ENCODE results near the gene ALPK3. TPM values are rescaled to one million over a fixed set of nuclear protein-coding genes. Genes with fewer than 3 reads are reported as not detected.

The ALPK3 gene
- polyA plus RNA-seq, 3 donors from 2014 or later, result not detected

- H3K36me3 Mint-ChIP-seq, result peaks cover 0 to 7% (median 0%) of the 10 kb centered on the region in 3 donors
- H3K27me3 Mint-ChIP-seq (ENCODE audit: low read depth in 3 of 3), result peaks cover 0 to 2% (median 0%) of the 10 kb centered on the region in 3 donors
- H3K9me3 Mint-ChIP-seq, result no peaks in the 10 kb centered on the region
- no peak overlapping the region for H3K4me3 Mint-ChIP-seq
- H3K4me1 Mint-ChIP-seq, result no peaks in the 10 kb centered on the region
- no peak for DNase-seq
- no peak overlapping the region for H3K27ac Mint-ChIP-seq
These were observed 38.6 kb downstream of the ALPK3 start for GRCh38 chr15:84855765-84856164.

- no peak for DNase-seq
- H3K27ac Mint-ChIP-seq, result no peak overlapping the region
- H3K4me1 Mint-ChIP-seq, result no peaks in the 10 kb centered on the region
- H3K4me3 Mint-ChIP-seq, result no peak overlapping the region
- H3K36me3 Mint-ChIP-seq, result peaks cover 0 to 7% (median 0%) of the 10 kb centered on the region in 3 donors
- H3K27me3 Mint-ChIP-seq (ENCODE audit: low read depth in 3 of 3), result peaks cover 0 to 2% (median 0%) of the 10 kb centered on the region in 3 donors
- H3K9me3 Mint-ChIP-seq, result no peaks in the 10 kb centered on the region
These were observed 39.7 kb downstream of the ALPK3 start for GRCh38 chr15:84856731-84857417.

- Mint-ChIP-seq H3K9me3 (no peaks in the 10 kb centered on the region), H3K27ac (no peak overlapping the region), H3K27me3 (ENCODE audit: low read depth in 3 of 3) (peaks cover 0 to 2% (median 0%) of the 10 kb centered on the region in 3 donors), H3K36me3 (peaks cover 0 to 7% (median 0%) of the 10 kb centered on the region in 3 donors), H3K4me1 (no peaks in the 10 kb centered on the region), H3K4me3 (no peak overlapping the region)
- no peak for DNase-seq
These were observed 40.4 kb downstream of the ALPK3 start for GRCh38 chr15:84857418-84858004.

- Mint-ChIP-seq H3K4me1 (no peaks in the 10 kb centered on the region), H3K36me3 (peaks cover 0 to 7% (median 0%) of the 10 kb centered on the region in 3 donors), H3K27me3 (ENCODE audit: low read depth in 3 of 3) (peaks cover 0 to 2% (median 0%) of the 10 kb centered on the region in 3 donors), H3K4me3 (no peak overlapping the region), H3K27ac (no peak overlapping the region), H3K9me3 (no peaks in the 10 kb centered on the region)
- DNase-seq, result no peak
These were observed 41.1 kb downstream of the ALPK3 start for GRCh38 chr15:84858231-84858630.

GRCh38 chr15:84859144-84859543 lies 42.0 kb downstream of the ALPK3 start:
- Mint-ChIP-seq H3K4me3 (no peak overlapping the region), H3K27me3 (ENCODE audit: low read depth in 3 of 3) (peaks cover 0 to 2% (median 0%) of the 10 kb centered on the region in 3 donors), H3K9me3 (no peaks in the 10 kb centered on the region), H3K4me1 (no peaks in the 10 kb centered on the region), H3K36me3 (peaks cover 0 to 7% (median 0%) of the 10 kb centered on the region in 3 donors), H3K27ac (no peak overlapping the region)
- DNase-seq, result no peak

- peaks cover 0 to 2% (median 0%) of the 10 kb centered on the region in 3 donors for H3K27me3 Mint-ChIP-seq (ENCODE audit: low read depth in 3 of 3)
- H3K36me3 Mint-ChIP-seq, result peaks cover 0 to 7% (median 0%) of the 10 kb centered on the region in 3 donors
- no peak overlapping the region for H3K27ac Mint-ChIP-seq
- H3K4me1 Mint-ChIP-seq, result no peaks in the 10 kb centered on the region
- no peak for DNase-seq
- no peak overlapping the region for H3K4me3 Mint-ChIP-seq
- H3K9me3 Mint-ChIP-seq, result no peaks in the 10 kb centered on the region
These were observed 42.5 kb downstream of the ALPK3 start for GRCh38 chr15:84859651-84860050.

- Mint-ChIP-seq H3K27ac (no peak overlapping the region), H3K9me3 (no peaks in the 10 kb centered on the region), H3K27me3 (ENCODE audit: low read depth in 3 of 3) (no peaks in the 10 kb centered on the region), H3K4me3 (no peak overlapping the region), H3K4me1 (no peaks in the 10 kb centered on the region), H3K36me3 (peaks cover 0 to 2% (median 0%) of the 10 kb centered on the region in 3 donors)
- DNase-seq, result no peak
These were observed 44.6 kb downstream of the ALPK3 start for GRCh38 chr15:84861781-84862180.

- H3K9me3 Mint-ChIP-seq, result no peaks in the 10 kb centered on the region
- no peak for DNase-seq
- H3K27me3 Mint-ChIP-seq (ENCODE audit: low read depth in 3 of 3), result no peaks in the 10 kb centered on the region
- H3K36me3 Mint-ChIP-seq, result no peaks in the 10 kb centered on the region
- no peak overlapping the region for H3K27ac Mint-ChIP-seq
- no peak overlapping the region for H3K4me3 Mint-ChIP-seq
- H3K4me1 Mint-ChIP-seq, result no peaks in the 10 kb centered on the region
These were observed 45.2 kb downstream of the ALPK3 start for GRCh38 chr15:84862214-84862975.

- no peak overlapping the region for H3K4me3 Mint-ChIP-seq
- no peaks in the 10 kb centered on the region for H3K27me3 Mint-ChIP-seq (ENCODE audit: low read depth in 3 of 3)
- DNase-seq, result no peak
- H3K27ac Mint-ChIP-seq, result no peak overlapping the region
- no peaks in the 10 kb centered on the region for H3K9me3 Mint-ChIP-seq
- no peaks in the 10 kb centered on the region for H3K36me3 Mint-ChIP-seq
- H3K4me1 Mint-ChIP-seq, result no peaks in the 10 kb centered on the region
These were observed 46.6 kb downstream of the ALPK3 start for GRCh38 chr15:84863565-84864443.

GRCh38 chr15:84864444-84864795 lies 47.3 kb downstream of the ALPK3 start:
- H3K9me3 Mint-ChIP-seq, result no peaks in the 10 kb centered on the region
- no peaks in the 10 kb centered on the region for H3K4me1 Mint-ChIP-seq
- DNase-seq, result no peak
- H3K4me3 Mint-ChIP-seq, result no peak overlapping the region
- H3K36me3 Mint-ChIP-seq, result no peaks in the 10 kb centered on the region
- H3K27ac Mint-ChIP-seq, result no peak overlapping the region
- no peaks in the 10 kb centered on the region for H3K27me3 Mint-ChIP-seq (ENCODE audit: low read depth in 3 of 3)

GRCh38 chr15:84865074-84865569 lies 48.0 kb downstream of the ALPK3 start:
- H3K4me1 Mint-ChIP-seq, result no peaks in the 10 kb centered on the region
- H3K36me3 Mint-ChIP-seq, result no peaks in the 10 kb centered on the region
- H3K27ac Mint-ChIP-seq, result no peak overlapping the region

GRCh38 chr15:84868037-84868880 lies 51.1 kb downstream of the ALPK3 start:
- Mint-ChIP-seq H3K27me3 (ENCODE audit: low read depth in 3 of 3) (no peaks in the 10 kb centered on the region), H3K9me3 (no peaks in the 10 kb centered on the region)
- no peak for DNase-seq

More at GRCh38 chr15:84865074-84865569, 48.0 kb downstream of the ALPK3 start:
- Mint-ChIP-seq H3K4me3 (no peak overlapping the region), H3K27me3 (ENCODE audit: low read depth in 3 of 3) (no peaks in the 10 kb centered on the region), H3K9me3 (no peaks in the 10 kb centered on the region)
- DNase-seq, result no peak

GRCh38 chr15:84869510-84869909 lies 52.4 kb downstream of the ALPK3 start:
- no peaks in the 10 kb centered on the region for H3K4me1 Mint-ChIP-seq
- H3K27me3 Mint-ChIP-seq (ENCODE audit: low read depth in 3 of 3), result no peaks in the 10 kb centered on the region
- no peak overlapping the region for H3K27ac Mint-ChIP-seq
- DNase-seq, result no peak
- no peaks in the 10 kb centered on the region for H3K9me3 Mint-ChIP-seq
- H3K36me3 Mint-ChIP-seq, result no peaks in the 10 kb centered on the region
- no peak overlapping the region for H3K4me3 Mint-ChIP-seq

More at GRCh38 chr15:84868037-84868880, 51.1 kb downstream of the ALPK3 start:
- no peak overlapping the region for H3K4me3 Mint-ChIP-seq
- H3K36me3 Mint-ChIP-seq, result no peaks in the 10 kb centered on the region
- H3K4me1 Mint-ChIP-seq, result no peaks in the 10 kb centered on the region
- H3K27ac Mint-ChIP-seq, result no peak overlapping the region

Data from immature natural killer cell (primary cell).